Stomach (tissue), 19 donors: ENCODE measurements around the gene TRIM4. TPM values are rescaled to one million over a fixed set of nuclear protein-coding genes. Genes with fewer than 3 reads are reported as not detected.
"Not testable (repeated sequence)": the region's sequence is repeated elsewhere in the genome, so short reads cannot be mapped to it uniquely, and the experiment has no call there.

ENCODE experiments used
- DNase-seq, 2 donors: peaks; one replicate each; pipeline versions ENCODE4 v3.0.0 to v3.0.0-alpha.2; 2013 to 2019
- H3K27ac ChIP-seq, 5 donors: fragments of 200-600 bp in 4 of 5; sonication (generic) in 4 of 5; one replicate each; pipeline ENCODE4 v1.5.1; 2013 to 2019; ENCODE audit warnings: mild to moderate bottlenecking in 1 of 5, moderate library complexity in 1 of 5
- H3K27me3 ChIP-seq, 3 donors: fragments of 200-600 bp; sonication (generic); one replicate each; pipeline ENCODE4 v1.5.1; 2017 to 2019; ENCODE audit warnings: mixed run types in 1 of 3
- H3K36me3 ChIP-seq, 4 donors: fragments of 200-600 bp; sonication (generic); 1 replicate in 3 of 4; 2 replicates in 1 of 4; pipeline ENCODE4 v1.5.1; 2016 to 2019
- H3K4me1 ChIP-seq, 4 donors: fragments of 200-600 bp; sonication (generic); one replicate each; pipeline ENCODE4 v1.5.1; 2016 to 2019
- H3K4me3 ChIP-seq, 4 donors: fragments of 200-600 bp; sonication (generic) in 3 of 4; one replicate each; pipeline ENCODE4 v1.5.1; 2016 to 2019; ENCODE audit warnings: mild to moderate bottlenecking in 1 of 4
- H3K9me3 ChIP-seq, 4 donors: fragments of 200-600 bp; sonication (generic); one replicate each; pipeline ENCODE4 v1.5.1; 2016 to 2019
- EP300 ChIP-seq: sonication (generic); formaldehyde crosslinking; IDR thresholded peaks from one replicate; pipeline ENCODE4 v1.6.1; 2017; ENCODE audit warnings: antibody characterized with exemption
- POLR2A ChIP-seq, 4 donors: fragments of 450-650 bp; IDR thresholded peaks; one replicate each; pipeline ENCODE4 v1.6.1; 2016; ENCODE audit warnings: antibody characterized with exemption in 4 of 4, control low read depth in 2 of 4, mild to moderate bottlenecking in 1 of 4, moderate library complexity in 1 of 4
- POLR2AphosphoS5 ChIP-seq, 3 donors: sonication (generic); formaldehyde crosslinking; IDR thresholded peaks; one replicate each; pipeline ENCODE4 v1.6.1; 2016; ENCODE audit warnings: antibody characterized with exemption in 3 of 3
- WGBS, 5 donors: extraction: QIAGEN DNeasy Blood & Tissue Kit in 3 of 5; methylation state at CpG; one replicate each; pipeline versions ENCODE4 v1.1.5 to v1.1.7; 2013 to 2018; 5-methylcytosine and 5-hydroxymethylcytosine counted together
- intact Hi-C: fragments of 100-400 bp; cut with DNase I; formaldehyde crosslinking; loops from one replicate; pipeline ENCODE4 v1.15.1; 2023; ENCODE audit warnings: low total_unique reads
- long read RNA-seq, 10 donors: transcript quantifications; one replicate each; lab custom pipeline, GENCODE V29; 2026
- polyA plus RNA-seq, 3 donors: library from polyadenylated mRNA; stranded (reverse); fragments of 200-250 nt; gene quantifications; one replicate each; pipeline ENCODE4 v1.2.3, GENCODE V29; 2013
- total RNA-seq, 5 donors: library from RNA; depleted of rRNA; stranded (reverse); fragments of >200 nt; gene quantifications; one replicate each; pipeline versions ENCODE4 v1.1.0 to v1.2.3, GENCODE V29; 2014 to 2016
- TF ChIP-seq, protein P1 (sequence below), 7 experiments: fragments of 450-650 bp in 4 of 7; fragments of 200-600 bp in 3 of 7; sonication (generic) in 3 of 7; IDR thresholded peaks; one replicate each; pipeline ENCODE4 v1.5.1; 2016 to 2019; ENCODE audit warnings: antibody characterized with exemption in 7 of 7, control low read depth in 2 of 7, mild to moderate bottlenecking in 1 of 7
- donor health status: healthy with polysubstance abuse.
- donor health status: Bipolar disorder and iron deficiency.
- donor health status: healthy.

TRIM4 gene
- total RNA-seq (10 to 100 TPM; 25.3 to 46.1 (median 40.3) TPM), polyA plus RNA-seq (10 to 100 TPM; 12.6 to 21.8 (median 13.8) TPM)
- long read RNA-seq, donor 1: 0 reads
- long read RNA-seq, donor 2, partial matches to known transcripts: 0 of 2 reads
- long read RNA-seq, donor 2, other reads (novel, unspliced or antisense): 0 of 2 reads
- long read RNA-seq, donor 3, partial matches to known transcripts: 0 of 2 reads
- long read RNA-seq, donor 3, other reads (novel, unspliced or antisense): 0 of 2 reads
- long read RNA-seq, donor 4: 0 reads
- long read RNA-seq, donor 5, partial matches to known transcripts: 0 of 3 reads
- long read RNA-seq, donor 5, other reads (novel, unspliced or antisense): 0 of 3 reads
- long read RNA-seq, donor 6, partial matches to known transcripts: 0 of 8 reads
- long read RNA-seq, donor 6, other reads (novel, unspliced or antisense): 6 of 8 reads
- long read RNA-seq, donor 7, partial matches to known transcripts: 7 of 13 reads
- long read RNA-seq, donor 7, other reads (novel, unspliced or antisense): 0 of 13 reads
- long read RNA-seq, donor 8, partial matches to known transcripts: 0 of 2 reads
- long read RNA-seq, donor 8, other reads (novel, unspliced or antisense): 0 of 2 reads
- long read RNA-seq, donor 9, partial matches to known transcripts: 0 of 5 reads
- long read RNA-seq, donor 9, other reads (novel, unspliced or antisense): 0 of 5 reads
- long read RNA-seq, donor 10, partial matches to known transcripts: 0 of 1 reads
- long read RNA-seq, donor 10, other reads (novel, unspliced or antisense): 0 of 1 reads

DNA sequence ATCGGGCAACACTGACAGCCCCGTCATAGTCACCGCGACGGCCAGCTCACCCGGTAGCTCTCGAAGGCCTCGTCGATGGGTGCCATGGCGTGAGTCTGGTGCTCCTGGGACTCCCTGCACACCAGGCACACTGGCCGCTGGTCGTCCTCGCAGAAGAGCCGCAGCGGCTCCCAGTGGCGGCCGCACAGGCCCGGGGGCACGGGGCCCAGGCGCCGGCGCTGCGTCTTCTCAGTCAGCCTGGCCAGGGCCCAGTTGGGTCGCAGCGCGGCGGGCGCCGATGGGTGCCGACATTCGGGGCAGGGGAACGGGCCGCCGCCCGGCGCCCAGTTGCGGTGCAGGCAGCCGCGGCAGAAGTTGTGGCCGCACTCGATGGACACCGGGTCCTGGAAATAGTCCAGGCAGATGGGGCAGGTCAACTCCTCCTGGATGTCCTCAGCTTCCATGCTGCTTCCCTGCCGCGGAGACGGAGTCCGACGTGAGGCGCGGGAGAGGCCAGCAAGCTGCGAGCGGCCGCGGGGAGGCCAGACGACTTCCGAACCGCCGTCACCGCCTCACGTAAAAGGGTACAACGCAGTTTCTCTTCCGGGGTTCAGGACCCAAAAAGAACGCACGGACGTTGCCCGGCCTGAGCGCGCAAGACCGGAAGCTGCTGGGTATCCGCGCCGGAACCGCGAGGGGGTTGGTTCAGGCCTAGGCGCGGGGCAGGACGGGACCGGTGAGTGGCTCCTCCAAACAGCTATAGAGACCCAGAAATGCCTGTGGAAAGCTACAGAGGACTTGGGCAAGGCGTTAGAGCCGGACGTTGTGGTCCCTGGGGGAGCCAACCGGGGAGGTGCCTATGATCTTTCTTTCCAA is at the start of gene TRIM4:
Gene TRIM4, minus strand, starts transcription at position 572 of the 855 bp plus-strand sequence. Its CDS starts 129 bp downstream, at position 443.
- H3K4me3 ChIP-seq: peak within 1 kb of the TSS; percentile 70 to 88 (median 80)
- no peaks in the 10 kb centered on the region for H3K27me3 ChIP-seq
- peak; percentile 93 to 97 for DNase-seq
- peak; percentile 87 to 97 (median 94) for TF ChIP-seq POLR2AphosphoS5 (IDR thresholded peaks at IDR 0.05)
- TF ChIP-seq, protein P1, sequence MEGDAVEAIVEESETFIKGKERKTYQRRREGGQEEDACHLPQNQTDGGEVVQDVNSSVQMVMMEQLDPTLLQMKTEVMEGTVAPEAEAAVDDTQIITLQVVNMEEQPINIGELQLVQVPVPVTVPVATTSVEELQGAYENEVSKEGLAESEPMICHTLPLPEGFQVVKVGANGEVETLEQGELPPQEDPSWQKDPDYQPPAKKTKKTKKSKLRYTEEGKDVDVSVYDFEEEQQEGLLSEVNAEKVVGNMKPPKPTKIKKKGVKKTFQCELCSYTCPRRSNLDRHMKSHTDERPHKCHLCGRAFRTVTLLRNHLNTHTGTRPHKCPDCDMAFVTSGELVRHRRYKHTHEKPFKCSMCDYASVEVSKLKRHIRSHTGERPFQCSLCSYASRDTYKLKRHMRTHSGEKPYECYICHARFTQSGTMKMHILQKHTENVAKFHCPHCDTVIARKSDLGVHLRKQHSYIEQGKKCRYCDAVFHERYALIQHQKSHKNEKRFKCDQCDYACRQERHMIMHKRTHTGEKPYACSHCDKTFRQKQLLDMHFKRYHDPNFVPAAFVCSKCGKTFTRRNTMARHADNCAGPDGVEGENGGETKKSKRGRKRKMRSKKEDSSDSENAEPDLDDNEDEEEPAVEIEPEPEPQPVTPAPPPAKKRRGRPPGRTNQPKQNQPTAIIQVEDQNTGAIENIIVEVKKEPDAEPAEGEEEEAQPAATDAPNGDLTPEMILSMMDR (IDR thresholded peaks at IDR 0.05): no peak
- peak in 1 of 4 donors; percentile 63 for TF ChIP-seq POLR2A (IDR thresholded peaks at IDR 0.05)
- no peak for TF ChIP-seq EP300
- peak within 1 kb of the TSS; percentile 89 to 97 (median 93) for H3K27ac ChIP-seq
- intact Hi-C loops: loop anchor here (5.0 to 10.0 kb wide), 2 partner anchors 73 to 136 kb away; no protein-coding TSS in a partner anchor
- H3K4me1 ChIP-seq: peaks cover 37 to 62% (median 49%) of the 10 kb centered on the region in 4 donors
- WGBS, 5 donors: 0 to 2% (median 1%) methylated on average over 36 to 81 of the region's 81 CpGs
- no peaks in the 10 kb centered on the region for H3K9me3 ChIP-seq
- H3K36me3 ChIP-seq: peaks cover 7 to 40% (median 20%) of the 10 kb centered on the region in 4 donors

DNA sequence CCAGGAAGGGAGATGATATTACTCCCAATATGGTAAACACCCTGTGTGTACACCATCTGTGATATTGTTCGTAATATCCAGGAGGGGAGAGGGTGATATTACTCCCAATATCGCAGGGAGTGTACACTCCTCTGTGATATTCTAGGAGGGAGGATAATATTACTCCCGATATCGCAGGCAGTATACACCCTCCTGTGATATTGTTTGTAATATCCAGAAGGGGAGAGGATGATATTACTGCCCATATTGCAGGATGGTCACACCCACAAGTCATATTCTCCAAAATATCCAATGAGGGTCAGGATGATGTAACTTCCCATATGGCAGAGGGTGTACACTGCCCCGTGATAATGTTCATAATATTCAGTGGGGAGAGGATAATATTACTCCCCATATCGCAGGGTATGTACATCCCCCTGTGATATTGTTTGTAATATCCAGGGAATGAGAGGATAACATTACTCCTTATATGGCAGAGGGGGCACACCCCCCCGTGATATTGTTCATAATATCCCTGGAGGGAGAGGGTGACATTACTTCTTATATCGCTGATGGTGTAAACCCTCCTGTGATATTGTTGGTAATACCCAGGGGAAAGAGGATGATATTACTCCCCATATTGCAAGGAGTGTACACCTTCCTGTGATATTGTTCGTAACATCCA is 39.4 kb upstream of the TRIM4 start:
- no peaks in the 10 kb centered on the region for H3K4me1 ChIP-seq
- no peak overlapping the region for H3K4me3 ChIP-seq
- 70 to 88% (median 75%) methylated on average over 9 of the region's 9 CpGs for WGBS, 5 donors
- intact Hi-C loops: no loop called here
- no peaks in the 10 kb centered on the region for H3K9me3 ChIP-seq
- TF ChIP-seq, protein P1 (IDR thresholded peaks at IDR 0.05): no peak
- TF ChIP-seq EP300 (no peak), POLR2A (IDR thresholded peaks at IDR 0.05) (no peak), POLR2AphosphoS5 (IDR thresholded peaks at IDR 0.05) (no peak)
- no peak for DNase-seq
- peaks cover 0 to 52% (median 4%) of the 10 kb centered on the region in 3 donors for H3K27me3 ChIP-seq
- no peaks in the 10 kb centered on the region for H3K36me3 ChIP-seq
- no peak overlapping the region for H3K27ac ChIP-seq

DNA sequence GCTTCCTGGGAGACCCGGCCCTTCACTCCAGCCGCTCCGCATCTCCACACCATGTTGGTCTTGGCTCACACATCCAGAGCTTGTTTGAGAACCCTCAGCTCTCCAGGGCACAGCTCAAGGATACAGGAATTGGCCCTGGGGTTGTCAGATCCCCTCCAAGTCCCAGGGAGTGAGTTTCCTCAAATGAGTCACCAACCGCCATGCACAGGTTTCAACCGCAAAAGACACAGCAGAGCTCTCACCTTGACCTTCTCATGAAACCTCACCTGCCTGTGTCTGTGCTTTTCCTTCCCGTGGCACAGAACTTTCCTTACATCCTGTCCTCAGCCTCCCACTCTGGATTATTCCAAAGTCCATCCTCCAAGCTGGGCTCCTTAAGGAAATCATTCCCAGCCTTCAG is 35.9 kb upstream of the TRIM4 start:
- H3K27ac ChIP-seq: no peak overlapping the region
- WGBS, 5 donors: 67 to 88% (median 77%) methylated on average over 6 of the region's 6 CpGs
- no peak for DNase-seq
- peaks cover 0 to 10% (median 7%) of the 10 kb centered on the region in 4 donors for H3K9me3 ChIP-seq
- intact Hi-C loops: no loop called here
- no peaks in the 10 kb centered on the region for H3K36me3 ChIP-seq
- no peaks in the 10 kb centered on the region for H3K4me1 ChIP-seq
- H3K27me3 ChIP-seq: peaks cover 0 to 18% (median 4%) of the 10 kb centered on the region in 3 donors
- no peak overlapping the region for H3K4me3 ChIP-seq
- TF ChIP-seq POLR2A (IDR thresholded peaks at IDR 0.05) (no peak), EP300 (no peak), POLR2AphosphoS5 (IDR thresholded peaks at IDR 0.05) (no peak)
- TF ChIP-seq, protein P1 (IDR thresholded peaks at IDR 0.05): no peak

DNA sequence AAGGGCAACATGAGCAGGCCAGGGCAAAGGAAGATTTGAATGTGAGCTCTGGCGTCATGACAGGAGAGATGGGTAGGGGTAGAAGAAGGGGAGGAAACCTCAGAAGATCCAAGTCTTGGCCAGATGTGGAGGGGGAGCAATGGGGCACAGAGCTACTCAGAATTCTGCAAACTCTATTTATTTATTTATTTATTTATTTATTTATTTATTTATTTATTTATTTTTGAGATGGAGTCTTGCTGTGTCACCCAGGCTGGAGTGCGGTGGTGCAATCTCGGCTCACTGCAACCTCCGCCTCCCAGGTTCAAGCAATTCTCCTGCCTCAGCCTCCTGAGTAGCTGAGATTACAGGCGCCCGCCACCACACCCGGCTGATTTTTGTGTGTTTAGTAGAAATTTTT is 35.3 kb upstream of the TRIM4 start:
- intact Hi-C loops, H3K27ac ChIP-seq, DNase-seq, H3K4me1 ChIP-seq, H3K4me3 ChIP-seq, H3K36me3 ChIP-seq: not testable (repeated sequence)
- Histone ChIP-seq H3K9me3 (peaks cover 0 to 12% (median 7%) of the 10 kb centered on the region in 4 donors), H3K27me3 (peaks cover 0 to 12% (median 4%) of the 10 kb centered on the region in 3 donors)
- 85 to 93% (median 92%) methylated on average over 7 of the region's 7 CpGs for WGBS, 5 donors
